B cell (primary cell): Measurements from ENCODE around the gene OR52H1. TPM values are rescaled to one million over a fixed set of nuclear protein-coding genes. Genes with fewer than 3 reads are reported as not detected.

Source experiments
- ATAC-seq: fragments of 200-7000 bp; cut with Tn5 transposase; one replicate; pipeline ENCODE4 v1.10.0; 2021; ENCODE audit warnings: low read depth, mild to moderate bottlenecking, moderate number of reproducible peaks, moderate library complexity
- CTCF ChIA-PET: fragments of 350-600 bp; sonication (Branson Sonifier 250); formaldehyde crosslinking; loops from one replicate; lab custom pipeline; 2021; ENCODE audit warnings: antibody characterized with exemption, inconsistent platforms; lab: Charles Lee
- POLR2A ChIA-PET: fragments of 350-600 bp; sonication (Branson Sonifier 250); formaldehyde crosslinking; loops from one replicate; lab custom pipeline; 2021; ENCODE audit warnings: antibody characterized with exemption; lab: Charles Lee
- DNase-seq: peaks from one replicate; pipeline ENCODE4 v3.0.0; 2013
- H2AFZ ChIP-seq: 2 replicates; pipeline ENCODE4 v1.6.1; 2012; ENCODE audit warnings: mild to moderate bottlenecking, low read depth, low read length; ENCODE audit not compliant: insufficient read depth, poor library complexity, severe bottlenecking
- H3K27ac ChIP-seq, 2 donors: 1 replicate in 1 of 2; 2 replicates in 1 of 2; pipeline ENCODE4 v1.5.1; 2012 to 2013; ENCODE audit warnings: low read length in 2 of 2, mild to moderate bottlenecking in 2 of 2, moderate library complexity in 1 of 2
- H3K27me3 ChIP-seq, 4 experiments: fragments of 200-600 bp in 1 of 4; sonication (generic) in 1 of 4; replicated peaks in 1 of 4; 1 replicate in 2 of 4; 2 replicates in 2 of 4; pipeline versions ENCODE4 v1.6.1 to v1.7.0; 2013 to 2016; ENCODE audit warnings: low read length in 3 of 4, mild to moderate bottlenecking in 2 of 4, mixed read lengths in 1 of 4, moderate library complexity in 1 of 4; ENCODE audit not compliant: insufficient read depth in 4 of 4, control insufficient read depth in 3 of 4; ENCODE audit errors: control extremely low read depth in 1 of 4
- H3K36me3 ChIP-seq, 2 experiments: replicated peaks in 1 of 2; 1 replicate in 1 of 2; 2 replicates in 1 of 2; pipeline versions ENCODE4 v1.6.1 to v1.7.1; 2013; ENCODE audit warnings: low read length in 1 of 2; ENCODE audit not compliant: insufficient read depth in 2 of 2, control insufficient read depth in 1 of 2; ENCODE audit errors: control extremely low read depth in 1 of 2, extremely low read depth in 1 of 2
- H3K4me1 ChIP-seq, 2 donors: fragments of 200-600 bp in 1 of 2; sonication (generic) in 1 of 2; 1 replicate in 1 of 2; 2 replicates in 1 of 2; pipeline versions ENCODE4 v1.5.1 to v1.6.1; 2013 to 2017; ENCODE audit warnings: low read length in 2 of 2; ENCODE audit not compliant: control insufficient read depth in 2 of 2, insufficient read depth in 2 of 2
- H3K4me2 ChIP-seq: replicated peaks from 2 replicates; pipeline ENCODE3; 2012; ENCODE audit warnings: mild to moderate bottlenecking, low read depth, low read length; ENCODE audit not compliant: poor library complexity, severe bottlenecking
- H3K4me3 ChIP-seq, 5 experiments: fragments of 200-600 bp in 1 of 5; sonication (generic) in 1 of 5; 1 replicate in 3 of 5; 2 replicates in 2 of 5; pipeline versions ENCODE4 v1.5.1 to v1.7.0; 2011 to 2016; ENCODE audit warnings: low read length in 4 of 5, mild to moderate bottlenecking in 4 of 5, low read depth in 2 of 5, control low read depth in 1 of 5, moderate library complexity in 1 of 5; ENCODE audit not compliant: insufficient read depth in 1 of 5; ENCODE audit errors: control extremely low read depth in 1 of 5, extremely low read depth in 1 of 5
- H3K79me2 ChIP-seq: fragments of 200-600 bp; sonication (generic); one replicate; pipeline ENCODE4 v1.6.0; 2016; ENCODE audit warnings: low read length; ENCODE audit not compliant: control insufficient read depth, insufficient read depth
- H3K9ac ChIP-seq: fragments of 200-600 bp; sonication (generic); 2 replicates; pipeline ENCODE4 v1.6.1; 2017; ENCODE audit warnings: mild to moderate bottlenecking, low read length, moderate library complexity
- H3K9me3 ChIP-seq, 3 donors: one replicate each; pipeline versions ENCODE4 v1.6.1 to v1.7.1; 2013; ENCODE audit warnings: low read length in 2 of 3; ENCODE audit not compliant: control insufficient read depth in 2 of 3, insufficient read depth in 1 of 3; ENCODE audit errors: control extremely low read depth in 1 of 3
- H4K20me1 ChIP-seq: 2 replicates; pipeline ENCODE4 v1.6.0; 2012; ENCODE audit warnings: mild to moderate bottlenecking, low read length; ENCODE audit not compliant: insufficient read depth, control insufficient read depth, poor library complexity, severe bottlenecking
- H3K27ac Mint-ChIP-seq: one replicate; pipeline ENCODE4 v1.8.0; 2021; ENCODE audit warnings: mixed read lengths
- H3K27me3 Mint-ChIP-seq: one replicate; pipeline ENCODE4 v1.8.0; 2021; ENCODE audit warnings: mixed read lengths
- H3K4me1 Mint-ChIP-seq: one replicate; pipeline ENCODE4 v1.8.0; 2021; ENCODE audit warnings: mixed read lengths
- H3K4me3 Mint-ChIP-seq: one replicate; pipeline ENCODE4 v1.8.0; 2021; ENCODE audit warnings: mixed read lengths
- H3K9me3 Mint-ChIP-seq: one replicate; pipeline ENCODE4 v1.8.0; 2022; ENCODE audit warnings: mixed read lengths; ENCODE audit not compliant: insufficient read depth
- EZH2 ChIP-seq: IDR thresholded peaks from 2 replicates; pipeline ENCODE4 v1.6.1; 2012; ENCODE audit warnings: borderline replicate concordance, low read depth, mild to moderate bottlenecking, moderate library complexity, low read length; ENCODE audit not compliant: insufficient read depth, poor library complexity, severe bottlenecking
- WGBS: methylation state at CpG from one replicate; pipeline ENCODE4 v1.1.5; 2013; ENCODE audit warnings: missing lambda C conversion rate; ENCODE audit not compliant: insufficient coverage; 5-methylcytosine and 5-hydroxymethylcytosine counted together
- intact Hi-C: fragments of 100-400 bp; cut with micrococcal nuclease; formaldehyde crosslinking; loops from one replicate; pipeline ENCODE4 v1.10.0; 2022
- polyA plus RNA-seq: library from polyadenylated mRNA; depleted of rRNA; stranded (reverse); fragments of >200 nt; gene quantifications from 2 replicates; pipeline ENCODE4 v1.2.3, GENCODE V29; 2012
- total RNA-seq, 2 donors: library from RNA; stranded (reverse); fragments of 120-200 nt in 1 of 2; gene quantifications; 1 replicate in 1 of 2; 2 replicates in 1 of 2; pipeline versions ENCODE4 v1.2.3 to v1.2.4, GENCODE V29; 2013 to 2022
- TF ChIP-seq, protein P1 (sequence below): fragments of 200-600 bp; IDR thresholded peaks from one replicate; pipeline ENCODE4 v1.8.0; 2022; ENCODE audit warnings: antibody characterized with exemption, mild to moderate bottlenecking

Gene OR52H1
- total and polyA plus RNA-seq, 2 donors (not counting 1 experiment from before 2014, with no cell fraction given), result 0.15 to 0.37 TPM

DNA sequence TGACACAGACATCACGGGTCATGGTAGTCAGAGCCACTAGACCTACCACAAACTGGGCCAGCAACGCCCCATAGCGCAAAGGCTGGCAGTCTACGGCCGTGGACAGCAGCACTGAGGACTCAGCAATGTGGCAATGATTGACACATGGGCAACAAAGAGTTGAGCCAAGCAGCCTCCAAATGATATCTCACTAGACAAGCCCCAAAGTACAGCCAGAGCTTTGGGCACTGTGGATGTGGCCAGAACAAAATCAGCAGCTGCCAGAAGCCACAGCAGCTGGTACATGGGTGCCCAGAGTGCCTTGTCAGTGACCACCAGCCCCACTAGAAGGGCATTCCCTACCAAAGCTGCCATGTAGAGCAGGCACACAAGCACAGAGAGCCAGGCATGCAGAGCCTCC lies 20.6 kb downstream of the OR52H1 start:
- Mint-ChIP-seq H3K27me3 (no peaks in the 10 kb centered on the region), H3K9me3 (no peaks in the 10 kb centered on the region), H3K4me1 (no peaks in the 10 kb centered on the region), H3K4me3 (no peak overlapping the region), H3K27ac (no peak overlapping the region)
- no peak overlapping the region for H2AFZ ChIP-seq
- no peak overlapping the region for H3K9ac ChIP-seq
- intact Hi-C loops, result no loop called here
- ChIA-PET CTCF (no interaction called here), POLR2A (no interaction called here)
- H3K4me3 ChIP-seq, result no peak overlapping the region
- ATAC-seq, result no peak
- H4K20me1 ChIP-seq, result no peaks in the 10 kb centered on the region
- no peaks in the 10 kb centered on the region for H3K4me1 ChIP-seq
- no peaks in the 10 kb centered on the region for H3K27me3 ChIP-seq
- DNase-seq, result no peak
- no peaks in the 10 kb centered on the region for H3K9me3 ChIP-seq
- WGBS, result 84% methylated on average over 3 of the region's 5 CpGs
- no peaks in the 10 kb centered on the region for H3K36me3 ChIP-seq
- no peaks in the 10 kb centered on the region for H3K79me2 ChIP-seq
- H3K4me2 ChIP-seq, result no peak overlapping the region
- H3K27ac ChIP-seq, result no peak overlapping the region
- TF ChIP-seq, protein P1, sequence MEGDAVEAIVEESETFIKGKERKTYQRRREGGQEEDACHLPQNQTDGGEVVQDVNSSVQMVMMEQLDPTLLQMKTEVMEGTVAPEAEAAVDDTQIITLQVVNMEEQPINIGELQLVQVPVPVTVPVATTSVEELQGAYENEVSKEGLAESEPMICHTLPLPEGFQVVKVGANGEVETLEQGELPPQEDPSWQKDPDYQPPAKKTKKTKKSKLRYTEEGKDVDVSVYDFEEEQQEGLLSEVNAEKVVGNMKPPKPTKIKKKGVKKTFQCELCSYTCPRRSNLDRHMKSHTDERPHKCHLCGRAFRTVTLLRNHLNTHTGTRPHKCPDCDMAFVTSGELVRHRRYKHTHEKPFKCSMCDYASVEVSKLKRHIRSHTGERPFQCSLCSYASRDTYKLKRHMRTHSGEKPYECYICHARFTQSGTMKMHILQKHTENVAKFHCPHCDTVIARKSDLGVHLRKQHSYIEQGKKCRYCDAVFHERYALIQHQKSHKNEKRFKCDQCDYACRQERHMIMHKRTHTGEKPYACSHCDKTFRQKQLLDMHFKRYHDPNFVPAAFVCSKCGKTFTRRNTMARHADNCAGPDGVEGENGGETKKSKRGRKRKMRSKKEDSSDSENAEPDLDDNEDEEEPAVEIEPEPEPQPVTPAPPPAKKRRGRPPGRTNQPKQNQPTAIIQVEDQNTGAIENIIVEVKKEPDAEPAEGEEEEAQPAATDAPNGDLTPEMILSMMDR, result no peak
- no peak for TF ChIP-seq EZH2

DNA sequence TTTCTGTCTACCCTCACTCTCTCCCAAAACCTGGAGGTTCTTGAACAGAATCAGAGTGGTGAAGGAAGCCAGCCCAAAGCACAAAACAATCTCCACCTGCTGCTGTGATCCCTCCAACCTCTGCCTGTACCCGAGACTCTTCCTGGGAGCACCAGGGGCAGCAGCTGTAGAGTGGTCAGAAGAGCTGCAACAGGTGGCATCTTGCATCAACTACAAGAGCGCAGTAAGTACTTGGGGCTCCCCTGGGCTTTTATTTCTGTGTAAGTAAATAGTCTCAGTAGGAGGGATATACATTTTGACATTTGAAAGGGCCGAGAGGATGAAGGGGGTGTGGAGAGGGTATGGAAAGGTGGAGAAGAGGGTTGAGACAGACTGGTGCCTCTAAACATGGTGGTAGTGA lies 23.6 kb downstream of the OR52H1 start:
- Mint-ChIP-seq H3K27ac (no peak overlapping the region), H3K9me3 (no peaks in the 10 kb centered on the region), H3K4me3 (no peak overlapping the region), H3K27me3 (no peaks in the 10 kb centered on the region), H3K4me1 (no peaks in the 10 kb centered on the region)
- Histone ChIP-seq H3K27me3 (no peaks in the 10 kb centered on the region), H3K79me2 (no peaks in the 10 kb centered on the region), H3K9ac (no peak overlapping the region), H4K20me1 (no peaks in the 10 kb centered on the region), H3K9me3 (no peaks in the 10 kb centered on the region), H3K36me3 (no peaks in the 10 kb centered on the region), H2AFZ (no peak overlapping the region), H3K4me3 (no peak overlapping the region), H3K4me1 (no peaks in the 10 kb centered on the region), H3K27ac (no peak overlapping the region), H3K4me2 (no peak overlapping the region)
- DNase-seq, result no peak
- no peak for TF ChIP-seq EZH2
- TF ChIP-seq, protein P1, result no peak
- intact Hi-C loops, result no loop called here
- CTCF ChIA-PET, result no interaction called here
- 85% methylated on average over 2 of the region's 3 CpGs for WGBS
- POLR2A ChIA-PET, result no interaction called here
- ATAC-seq, result no peak
